ENCODE results near the gene PVALEF.

PVALEF gene

DNA sequence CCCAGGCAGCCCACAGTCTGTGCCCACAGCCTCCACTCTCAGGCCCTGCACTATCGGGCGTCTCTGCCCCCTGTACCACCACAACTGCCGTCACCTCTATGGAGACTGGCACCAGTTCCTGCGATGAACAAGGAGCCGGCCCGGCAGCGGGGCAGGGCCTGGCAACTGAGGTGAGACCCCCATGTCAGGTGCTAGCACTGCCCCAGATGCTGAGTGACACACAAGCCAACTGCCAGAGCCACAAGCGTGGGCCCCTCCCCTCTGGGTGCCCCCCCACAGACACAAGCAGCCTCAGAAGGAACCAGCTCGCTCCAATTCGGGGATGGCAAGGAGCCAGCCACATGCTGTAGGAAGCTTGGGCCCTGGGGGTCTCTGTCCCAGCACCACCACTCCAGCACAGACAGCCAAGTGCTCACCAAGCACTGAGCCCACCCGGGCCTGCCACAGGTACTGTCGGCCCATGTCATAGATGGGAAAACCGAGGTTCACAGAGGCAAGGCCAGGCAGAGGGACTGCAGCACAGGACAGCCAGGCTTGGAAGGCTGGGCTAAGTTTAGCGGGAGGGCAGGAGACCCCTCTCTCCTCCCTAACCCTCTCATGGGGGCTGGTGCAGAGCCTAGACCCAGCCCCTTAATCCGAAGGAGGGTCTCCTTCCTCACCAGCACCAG lies 1.5 kb upstream of the PVALEF start:
- no peak for DNase-seq

- no peak for DNase-seq
These were observed 699 bp upstream of the PVALEF start for GRCh38 chr17:81164371-81165245.

GRCh38 chr17:81166033-81166492 lies 756 bp downstream of the PVALEF start, which contains the start of gene AATK:
Gene AATK, minus strand, starts transcription at chr17:81166221. Its CDS starts 229 bp downstream, at chr17:81165992.
- DNase-seq = no peak

DNA sequence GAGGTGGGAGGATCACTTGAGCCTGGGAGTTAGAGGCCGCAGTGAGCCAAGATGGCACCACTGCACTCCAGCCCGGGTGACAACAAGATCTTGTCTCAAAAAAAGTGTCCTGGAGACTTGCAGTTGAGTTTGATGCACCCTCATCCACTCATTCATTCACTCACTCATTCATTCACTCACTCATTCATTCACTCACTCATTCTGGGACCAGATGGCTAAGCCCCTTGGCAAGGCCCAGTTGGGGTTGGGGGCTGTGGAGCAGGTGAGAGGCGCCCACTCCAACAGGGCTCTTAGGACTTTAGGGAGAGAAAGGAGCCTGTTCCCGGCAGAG lies 1.9 kb downstream of the PVALEF start:
- no peak for DNase-seq

DNA sequence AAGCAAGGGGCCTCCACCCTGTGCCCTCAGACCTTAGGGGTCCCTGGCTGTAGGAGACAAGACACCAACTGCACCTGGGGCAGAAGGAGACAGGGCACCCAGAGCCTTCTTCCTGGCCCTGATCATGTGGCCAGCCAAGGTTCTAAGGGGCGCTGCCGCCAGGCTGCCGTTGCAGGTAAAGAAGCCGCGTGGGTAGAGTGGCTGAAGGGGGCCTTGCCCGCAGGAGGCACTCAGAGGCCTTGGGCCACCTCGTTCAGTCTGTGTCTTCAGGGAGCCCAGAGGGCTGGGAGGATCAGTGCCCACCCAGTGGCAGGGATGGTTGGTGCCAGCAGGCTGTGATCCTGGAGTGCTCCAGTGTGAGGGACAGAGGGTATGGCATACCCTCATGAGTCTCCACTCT lies 2.3 kb downstream of the PVALEF start:
- no peak for DNase-seq

GRCh38 chr17:81169870-81170309 lies 4.6 kb downstream of the PVALEF start:
- DNase-seq = no peak

DNA sequence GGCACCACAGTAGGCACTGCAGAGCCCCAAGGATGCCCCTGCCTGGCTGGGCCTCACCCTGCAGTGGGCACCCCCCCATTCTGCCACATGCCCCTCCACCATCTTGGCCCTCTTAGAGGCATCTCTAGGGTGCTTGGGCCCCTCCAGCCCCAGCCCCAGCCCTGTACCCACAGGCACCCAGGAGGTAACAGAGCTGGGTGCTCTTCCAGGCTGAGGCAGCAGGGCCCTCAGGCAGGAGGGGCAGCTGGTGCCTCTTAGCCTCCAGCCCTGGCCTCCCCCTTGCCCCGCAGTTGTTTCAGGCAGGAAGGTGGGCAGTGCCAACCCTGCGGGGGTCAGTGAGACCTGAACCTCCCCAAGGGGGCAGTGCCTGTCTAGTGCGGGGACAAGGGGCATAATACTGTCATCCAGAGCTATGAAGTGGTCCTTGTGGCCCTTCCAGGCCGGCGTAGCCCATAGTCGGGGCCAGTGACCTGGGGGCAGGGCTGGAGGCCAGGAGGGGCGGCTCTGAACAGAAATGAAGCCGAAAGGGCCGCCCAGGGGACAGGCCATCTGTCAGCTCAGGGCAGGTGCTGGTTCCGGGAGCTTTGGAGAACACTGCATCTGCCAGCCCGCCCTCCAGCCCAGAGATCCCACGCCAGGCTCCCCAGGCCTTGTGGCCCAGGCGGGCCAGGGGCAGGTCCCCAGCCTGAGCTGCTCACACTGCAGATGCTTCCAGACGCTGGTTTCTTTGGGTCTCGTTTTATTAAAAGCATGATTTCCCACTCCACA lies 5.6 kb downstream of the PVALEF start:
- DNase-seq = no peak

DNA sequence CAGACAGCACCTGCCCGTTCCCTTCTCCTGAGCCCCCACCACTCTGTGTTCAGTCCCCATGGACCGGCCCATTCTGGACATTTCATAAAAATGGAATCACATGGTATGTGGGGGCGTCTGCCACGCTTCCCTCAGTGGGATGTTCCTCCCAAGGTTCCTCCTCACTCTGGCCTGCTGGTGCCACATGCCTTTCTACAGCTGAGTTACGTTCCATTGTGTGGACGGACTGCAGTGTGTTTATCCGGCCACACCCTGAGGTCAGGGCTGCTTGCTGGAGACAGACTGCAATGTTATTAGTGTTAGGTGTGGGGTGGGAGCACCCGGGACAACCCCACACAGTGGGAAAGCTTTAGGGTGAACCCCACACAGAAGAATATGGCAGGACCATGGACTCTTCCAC lies 6.6 kb downstream of the PVALEF start:
- no peak for DNase-seq

DNA sequence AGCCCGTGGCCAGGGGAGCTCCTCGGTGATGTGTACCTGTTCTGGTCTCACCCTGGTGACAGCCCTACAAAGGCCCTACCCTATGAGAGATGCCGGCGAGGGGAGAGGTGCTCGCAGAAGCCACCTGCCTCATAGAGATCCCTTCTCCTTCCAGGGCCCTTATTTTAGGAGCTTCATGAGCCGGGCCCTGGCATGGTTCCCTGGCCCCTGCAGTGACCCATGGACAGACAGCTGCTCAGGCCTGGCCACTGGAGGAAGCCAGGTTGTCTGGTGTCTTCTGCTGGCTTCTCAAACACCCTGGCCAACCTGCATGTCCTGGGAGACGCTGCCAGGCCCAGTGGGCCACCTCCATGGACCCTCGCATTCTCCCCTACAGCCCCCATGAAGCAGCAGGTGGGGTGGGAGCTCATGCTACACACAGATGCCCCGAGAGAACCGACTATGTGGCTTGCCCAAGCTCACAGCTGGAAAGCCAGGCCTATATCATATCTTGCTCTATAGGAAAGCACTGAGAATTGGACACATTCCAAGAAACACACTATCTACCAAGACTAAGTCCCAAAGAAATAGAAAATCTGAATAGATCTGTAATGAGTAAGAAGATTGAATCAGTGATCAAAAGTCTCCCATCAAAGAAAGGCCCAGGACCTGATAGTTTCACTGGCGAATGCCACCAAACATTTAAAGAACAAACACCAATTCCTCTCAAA lies 7.9 kb downstream of the PVALEF start:
- DNase-seq = no peak

GRCh38 chr17:81173762-81174155 lies 8.5 kb downstream of the PVALEF start:
- no peak for DNase-seq

DNA sequence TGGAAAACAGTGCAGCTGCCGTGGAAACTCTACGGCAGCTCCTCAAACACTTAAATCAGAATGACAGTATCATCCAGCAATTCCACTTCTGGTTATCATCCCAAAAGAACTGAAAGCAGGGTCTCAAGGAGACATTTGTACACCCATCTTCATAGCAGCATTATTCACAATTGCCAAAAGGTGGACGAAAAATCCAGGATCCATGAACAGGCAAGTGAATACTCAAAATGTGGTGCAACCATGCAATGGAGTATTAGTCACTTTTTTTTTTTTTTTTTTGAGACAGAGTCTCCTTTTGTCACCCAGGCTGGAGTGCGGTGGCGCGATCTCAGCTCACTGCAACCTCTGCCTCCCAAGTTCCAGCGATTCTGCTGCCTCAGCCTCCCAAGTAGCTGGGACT lies 11.4 kb downstream of the PVALEF start:
- DNase-seq = no peak

- DNase-seq = no peak
These were observed 13.1 kb downstream of the PVALEF start for GRCh38 chr17:81178136-81179091.

GRCh38 chr17:81179220-81179619 lies 13.9 kb downstream of the PVALEF start:
- DNase-seq = no peak

GRCh38 chr17:81179861-81180260 lies 14.6 kb downstream of the PVALEF start:
- DNase-seq = no peak

GRCh38 chr17:81180836-81181810 lies 15.8 kb downstream of the PVALEF start:
- no peak for DNase-seq

DNA sequence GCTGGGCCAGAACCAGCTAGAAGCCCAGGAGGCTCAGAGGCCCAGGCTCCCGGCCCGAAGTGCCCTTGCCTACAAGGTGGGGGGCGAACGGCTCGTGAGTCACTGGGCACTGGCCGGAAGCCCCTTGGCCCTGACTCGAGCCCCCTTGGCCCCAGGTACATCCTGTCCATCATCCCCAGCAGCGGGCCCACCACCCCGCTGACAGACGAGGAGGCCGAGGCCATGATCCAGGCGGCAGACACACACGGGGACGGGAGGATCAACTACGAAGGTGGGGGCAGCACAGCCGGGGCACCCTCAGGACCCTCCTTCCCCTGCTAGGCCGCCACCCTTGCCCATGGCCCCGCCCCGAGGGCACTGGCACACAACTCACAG lies 16.5 kb downstream of the PVALEF start:
- DNase-seq = no peak

DNA sequence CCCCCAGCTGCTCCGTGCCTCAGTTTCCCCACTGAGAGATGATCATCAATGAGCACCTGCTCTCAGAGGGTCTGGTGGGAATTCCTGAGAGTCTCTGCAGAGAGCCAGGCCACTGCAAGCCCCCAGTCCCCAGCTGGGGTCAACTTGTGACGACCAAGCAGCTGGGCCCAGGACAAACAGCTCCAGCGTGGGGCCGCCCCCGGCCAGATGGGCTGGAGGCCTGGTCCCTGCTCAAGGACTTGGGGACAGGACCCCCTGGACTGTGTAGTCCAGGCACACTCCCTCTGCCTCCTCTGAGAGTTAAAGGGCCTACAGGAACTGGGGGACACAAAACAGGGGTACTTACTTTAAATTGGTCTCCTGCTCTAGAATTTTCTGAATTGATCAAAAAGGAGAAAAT lies 17.3 kb downstream of the PVALEF start:
- DNase-seq = no peak

- DNase-seq = no peak
These were observed 18.0 kb downstream of the PVALEF start for GRCh38 chr17:81183316-81183715.

GRCh38 chr17:81183807-81184206 lies 18.5 kb downstream of the PVALEF start:
- no peak for DNase-seq

DNA sequence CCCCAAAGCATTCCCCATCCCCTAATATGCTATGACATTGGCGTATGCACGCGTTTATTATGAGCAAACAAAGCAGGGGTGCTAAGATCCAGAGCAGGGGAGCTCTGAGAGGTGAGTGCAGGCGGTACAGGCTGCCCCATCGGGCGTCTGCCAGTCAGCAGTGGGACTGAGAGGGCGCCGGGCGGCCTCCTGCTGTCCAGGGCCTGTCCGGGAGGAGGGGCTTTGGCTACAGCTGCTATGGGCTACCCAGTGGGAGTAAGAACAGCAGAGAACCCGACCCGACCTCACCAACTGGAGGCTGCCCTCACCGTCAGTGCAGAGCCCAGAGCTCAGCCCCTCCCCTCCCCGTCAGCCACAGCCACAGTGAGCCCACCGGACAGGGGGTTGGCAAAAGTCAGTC lies 19.2 kb downstream of the PVALEF start:
- no peak for DNase-seq
